Measurements from ENCODE around the gene DOCK10. TPM values are rescaled to one million over a fixed set of nuclear protein-coding genes. Genes with fewer than 3 reads are reported as not detected.
"Not testable (repeated sequence)": the region's sequence is repeated elsewhere in the genome, so short reads cannot be mapped to it uniquely, and the experiment has no call there.

DOCK10 gene
- total RNA-seq, 2 donors from 2014 or later, result 0.93 to 2.0 TPM

- no peak for TF ChIP-seq CTCF (IDR thresholded peaks at IDR 0.05)
- Histone ChIP-seq H3K9me3 (no peaks in the 10 kb centered on the region), H3K27ac (no peak overlapping the region), H3K4me1 (peaks cover 0 to 13% of the 10 kb centered on the region in 2 donors), H3K4me3 (no peak overlapping the region), H3K27me3 (no peaks in the 10 kb centered on the region), H3K36me3 (no peaks in the 10 kb centered on the region)
- no peak for DNase-seq (ENCODE audit: low spot score)
These were observed 93.4 kb downstream of the DOCK10 start for GRCh38 chr2:224948859-224949258.

GRCh38 chr2:224948005-224948404 is 94.3 kb downstream of the DOCK10 start:
- no peak for TF ChIP-seq CTCF (IDR thresholded peaks at IDR 0.05)
- no peaks in the 10 kb centered on the region for H3K9me3 ChIP-seq
- DNase-seq (ENCODE audit: low spot score), result no peak
- H3K4me3 ChIP-seq, result no peak overlapping the region
- H3K36me3 ChIP-seq, result no peaks in the 10 kb centered on the region
- H3K27me3 ChIP-seq, result no peaks in the 10 kb centered on the region
- no peak overlapping the region for H3K27ac ChIP-seq
- H3K4me1 ChIP-seq, result peaks cover 0 to 13% of the 10 kb centered on the region in 2 donors

GRCh38 chr2:224947566-224947965 is 94.7 kb downstream of the DOCK10 start:
- no peaks in the 10 kb centered on the region for H3K27me3 ChIP-seq
- H3K4me1 ChIP-seq, result peaks cover 0 to 13% of the 10 kb centered on the region in 2 donors
- no peaks in the 10 kb centered on the region for H3K36me3 ChIP-seq
- DNase-seq (ENCODE audit: low spot score), result no peak
- H3K9me3 ChIP-seq, result no peaks in the 10 kb centered on the region
- no peak for TF ChIP-seq CTCF (IDR thresholded peaks at IDR 0.05)
- no peak overlapping the region for H3K4me3 ChIP-seq
- no peak overlapping the region for H3K27ac ChIP-seq

- Histone ChIP-seq H3K27me3 (no peaks in the 10 kb centered on the region), H3K4me1 (peaks cover 0 to 13% of the 10 kb centered on the region in 2 donors), H3K4me3 (no peak overlapping the region), H3K36me3 (no peaks in the 10 kb centered on the region), H3K27ac (peak overlapping the region in 1 of 2 donors; percentile 3), H3K9me3 (no peaks in the 10 kb centered on the region)
- TF ChIP-seq CTCF (IDR thresholded peaks at IDR 0.05), result no peak
- no peak for DNase-seq (ENCODE audit: low spot score)
These were observed 95.4 kb downstream of the DOCK10 start for GRCh38 chr2:224946895-224947294.

- peaks cover 0 to 13% of the 10 kb centered on the region in 2 donors for H3K4me1 ChIP-seq
These were observed 97.3 kb downstream of the DOCK10 start for GRCh38 chr2:224944707-224945547.

GRCh38 chr2:224943601-224944041 is 98.6 kb downstream of the DOCK10 start:
- H3K4me1 ChIP-seq, result peaks cover 0 to 13% of the 10 kb centered on the region in 2 donors
- H3K27me3 ChIP-seq; DNase-seq (ENCODE audit: low spot score); H3K4me3 ChIP-seq; H3K27ac ChIP-seq; H3K36me3 ChIP-seq; H3K9me3 ChIP-seq: not testable (repeated sequence)

More at GRCh38 chr2:224944707-224945547, 97.3 kb downstream of the DOCK10 start:
- Histone ChIP-seq H3K9me3 (no peaks in the 10 kb centered on the region), H3K36me3 (no peaks in the 10 kb centered on the region), H3K4me3 (no peak overlapping the region), H3K27me3 (no peaks in the 10 kb centered on the region), H3K27ac (no peak overlapping the region)
- DNase-seq (ENCODE audit: low spot score), result no peak
- TF ChIP-seq CTCF (IDR thresholded peaks at IDR 0.05), result no peak
